GM10266 (cell line): ENCODE measurements around the gene SPRR5.

Experiments
- DNase-seq: peaks from one replicate; pipeline ENCODE4 v3.0.0; 2012; ENCODE audit errors: extremely low spot score
- CTCF ChIP-seq: IDR thresholded peaks from 2 replicates; pipeline ENCODE4 v1.5.1; 2012; ENCODE audit warnings: mild to moderate bottlenecking, low read depth; ENCODE audit not compliant: control insufficient read depth, insufficient read depth; ENCODE audit errors: missing control alignments

The SPRR5 gene

GRCh38 chr1:152960452-152961044 is 13.5 kb downstream of the SPRR5 start:
- DNase-seq: peak; percentile 41
- peak; percentile 52 for TF ChIP-seq CTCF

- no peak for DNase-seq
- no peak for TF ChIP-seq CTCF
Measured at GRCh38 chr1:152961226-152961891, 14.4 kb downstream of the SPRR5 start.

GRCh38 chr1:152962876-152963415 is 15.9 kb downstream of the SPRR5 start:
- DNase-seq: no peak
- no peak for TF ChIP-seq CTCF

GRCh38 chr1:152964536-152964935 is 17.5 kb downstream of the SPRR5 start:
- TF ChIP-seq CTCF: no peak
- no peak for DNase-seq

GRCh38 chr1:152965853-152966252 is 18.8 kb downstream of the SPRR5 start:
- DNase-seq: no peak
- no peak for TF ChIP-seq CTCF

GRCh38 chr1:152967201-152967600 is 20.2 kb downstream of the SPRR5 start:
- no peak for TF ChIP-seq CTCF
- no peak for DNase-seq

- no peak for DNase-seq
- no peak for TF ChIP-seq CTCF
Measured at GRCh38 chr1:152968248-152968647, 21.2 kb downstream of the SPRR5 start.
